Measurements from ENCODE around the gene SMIM44. TPM values are rescaled to one million over a fixed set of nuclear protein-coding genes. Genes with fewer than 3 reads are reported as not detected.
A peak's percentile ranks its signal among the peaks of the same experiment; 100 is the strongest.

Gene SMIM44
- total RNA-seq, 1 donor from 2014 or later, result not detected

DNA sequence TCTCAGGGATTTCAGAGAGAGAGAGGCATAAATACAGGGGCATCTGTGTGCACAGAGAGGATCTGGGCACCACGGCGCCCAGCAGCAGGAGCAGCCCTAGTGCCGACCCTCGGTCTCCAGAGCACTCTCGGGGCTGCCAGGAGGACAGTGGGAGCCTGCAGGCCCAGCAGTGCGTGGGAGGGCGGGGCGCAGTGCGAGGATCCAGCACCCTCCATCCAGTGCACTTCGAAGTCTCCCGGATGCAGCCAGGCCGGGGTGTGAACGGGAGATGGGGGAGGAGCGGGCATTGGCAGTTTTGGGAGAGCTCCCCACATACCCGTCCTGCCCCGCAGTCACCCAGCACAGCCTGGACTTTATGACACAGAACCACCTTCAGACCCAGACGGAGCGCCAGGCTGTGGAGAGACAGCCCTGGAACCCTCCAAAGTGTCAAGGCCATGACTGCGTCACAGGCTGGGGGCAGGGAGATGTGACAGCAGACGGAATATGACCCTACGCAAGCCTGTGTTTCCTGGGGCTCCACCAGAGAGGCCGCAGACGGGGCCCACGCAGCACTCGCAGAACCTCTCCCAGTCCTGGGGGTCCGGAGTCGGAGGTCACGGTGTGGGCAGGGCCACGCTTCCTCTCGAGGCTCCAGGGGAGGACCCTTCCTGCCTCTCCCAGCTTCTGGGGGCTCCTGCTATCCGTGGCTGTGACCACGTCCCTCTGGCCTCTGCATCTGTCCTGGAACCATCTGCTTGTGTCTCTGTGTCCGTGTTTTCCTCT lies 41.0 kb upstream of the SMIM44 start:
- TF ChIP-seq, protein P1, sequence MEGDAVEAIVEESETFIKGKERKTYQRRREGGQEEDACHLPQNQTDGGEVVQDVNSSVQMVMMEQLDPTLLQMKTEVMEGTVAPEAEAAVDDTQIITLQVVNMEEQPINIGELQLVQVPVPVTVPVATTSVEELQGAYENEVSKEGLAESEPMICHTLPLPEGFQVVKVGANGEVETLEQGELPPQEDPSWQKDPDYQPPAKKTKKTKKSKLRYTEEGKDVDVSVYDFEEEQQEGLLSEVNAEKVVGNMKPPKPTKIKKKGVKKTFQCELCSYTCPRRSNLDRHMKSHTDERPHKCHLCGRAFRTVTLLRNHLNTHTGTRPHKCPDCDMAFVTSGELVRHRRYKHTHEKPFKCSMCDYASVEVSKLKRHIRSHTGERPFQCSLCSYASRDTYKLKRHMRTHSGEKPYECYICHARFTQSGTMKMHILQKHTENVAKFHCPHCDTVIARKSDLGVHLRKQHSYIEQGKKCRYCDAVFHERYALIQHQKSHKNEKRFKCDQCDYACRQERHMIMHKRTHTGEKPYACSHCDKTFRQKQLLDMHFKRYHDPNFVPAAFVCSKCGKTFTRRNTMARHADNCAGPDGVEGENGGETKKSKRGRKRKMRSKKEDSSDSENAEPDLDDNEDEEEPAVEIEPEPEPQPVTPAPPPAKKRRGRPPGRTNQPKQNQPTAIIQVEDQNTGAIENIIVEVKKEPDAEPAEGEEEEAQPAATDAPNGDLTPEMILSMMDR (IDR thresholded peaks at IDR 0.05; ENCODE audit: unreplicated experiment), result no peak
- H3K27me3 Mint-ChIP-seq, result no peaks in the 10 kb centered on the region
- peaks cover 8% of the 10 kb centered on the region for H3K36me3 Mint-ChIP-seq (ENCODE audit: insufficient read depth)
- H3K9me3 Mint-ChIP-seq (ENCODE audit: low read depth), result no peaks in the 10 kb centered on the region
- no peak overlapping the region for H3K27ac Mint-ChIP-seq
- peaks cover 1% of the 10 kb centered on the region for H3K4me1 Mint-ChIP-seq (ENCODE audit: low read depth)
- no peak overlapping the region for H3K4me3 Mint-ChIP-seq (ENCODE audit: low read depth)
- DNase-seq (ENCODE audit: low spot score, unreplicated experiment), result no peak

GRCh38 chr19:3523361-3524077 lies 40.3 kb upstream of the SMIM44 start:
- H3K9me3 Mint-ChIP-seq (ENCODE audit: low read depth), result no peaks in the 10 kb centered on the region
- TF ChIP-seq, protein P1 (IDR thresholded peaks at IDR 0.05; ENCODE audit: unreplicated experiment), result no peak
- DNase-seq (ENCODE audit: low spot score, unreplicated experiment), result no peak
- no peak overlapping the region for H3K27ac Mint-ChIP-seq
- H3K4me3 Mint-ChIP-seq (ENCODE audit: low read depth), result no peak overlapping the region
- H3K4me1 Mint-ChIP-seq (ENCODE audit: low read depth), result peaks cover 1% of the 10 kb centered on the region
- peaks cover 8% of the 10 kb centered on the region for H3K36me3 Mint-ChIP-seq (ENCODE audit: insufficient read depth)
- H3K27me3 Mint-ChIP-seq, result no peaks in the 10 kb centered on the region

GRCh38 chr19:3522421-3523360 lies 39.5 kb upstream of the SMIM44 start:
- Mint-ChIP-seq H3K4me3 (ENCODE audit: low read depth) (no peak overlapping the region), H3K4me1 (ENCODE audit: low read depth) (peaks cover 1% of the 10 kb centered on the region)

GRCh38 chr19:3521104-3521445 lies 37.8 kb upstream of the SMIM44 start:
- TF ChIP-seq, protein P1 (IDR thresholded peaks at IDR 0.05; ENCODE audit: unreplicated experiment), result no peak
- peak overlapping the region; percentile 42 for H3K27ac Mint-ChIP-seq
- peaks cover 6% of the 10 kb centered on the region for H3K36me3 Mint-ChIP-seq (ENCODE audit: insufficient read depth)
- no peaks in the 10 kb centered on the region for H3K27me3 Mint-ChIP-seq
- no peaks in the 10 kb centered on the region for H3K9me3 Mint-ChIP-seq (ENCODE audit: low read depth)
- DNase-seq (ENCODE audit: low spot score, unreplicated experiment), result no peak
- peaks cover 1% of the 10 kb centered on the region for H3K4me1 Mint-ChIP-seq (ENCODE audit: low read depth)
- H3K4me3 Mint-ChIP-seq (ENCODE audit: low read depth), result no peak overlapping the region

More at GRCh38 chr19:3522421-3523360, 39.5 kb upstream of the SMIM44 start:
- no peaks in the 10 kb centered on the region for H3K9me3 Mint-ChIP-seq (ENCODE audit: low read depth)
- no peak overlapping the region for H3K27ac Mint-ChIP-seq
- H3K27me3 Mint-ChIP-seq, result no peaks in the 10 kb centered on the region
- TF ChIP-seq, protein P1 (IDR thresholded peaks at IDR 0.05; ENCODE audit: unreplicated experiment), result no peak
- no peak for DNase-seq (ENCODE audit: low spot score, unreplicated experiment)
- H3K36me3 Mint-ChIP-seq (ENCODE audit: insufficient read depth), result peaks cover 8% of the 10 kb centered on the region

Data from progenitor cell of endocrine pancreas (in vitro differentiated cells).